GM10248 (cell line): Measurements from ENCODE around the gene RAB40C.

Experiments used
- CTCF ChIA-PET: fragments of 300-600 bp; sonication (Branson Sonifier 250); formaldehyde crosslinking; extraction: SDS; loops from one replicate; lab custom pipeline; 2021; ENCODE audit warnings: antibody characterized with exemption; lab: Yijun Ruan, JAX
- POLR2A ChIA-PET: fragments of 350-650 bp; sonication (Branson Sonifier 250); formaldehyde crosslinking; extraction: SDS; loops from one replicate; lab custom pipeline; 2020; ENCODE audit warnings: antibody characterized with exemption; lab: Yijun Ruan, JAX
- DNase-seq: peaks from one replicate; pipeline ENCODE4 v3.0.0; 2012; ENCODE audit errors: extremely low spot score
- TF ChIP-seq, protein P1 (sequence below): IDR thresholded peaks from 2 replicates; pipeline ENCODE4 v1.5.1; 2012; ENCODE audit warnings: mild to moderate bottlenecking, low read depth; ENCODE audit errors: extremely low read depth, missing control alignments, control extremely low read depth

Gene RAB40C

DNA sequence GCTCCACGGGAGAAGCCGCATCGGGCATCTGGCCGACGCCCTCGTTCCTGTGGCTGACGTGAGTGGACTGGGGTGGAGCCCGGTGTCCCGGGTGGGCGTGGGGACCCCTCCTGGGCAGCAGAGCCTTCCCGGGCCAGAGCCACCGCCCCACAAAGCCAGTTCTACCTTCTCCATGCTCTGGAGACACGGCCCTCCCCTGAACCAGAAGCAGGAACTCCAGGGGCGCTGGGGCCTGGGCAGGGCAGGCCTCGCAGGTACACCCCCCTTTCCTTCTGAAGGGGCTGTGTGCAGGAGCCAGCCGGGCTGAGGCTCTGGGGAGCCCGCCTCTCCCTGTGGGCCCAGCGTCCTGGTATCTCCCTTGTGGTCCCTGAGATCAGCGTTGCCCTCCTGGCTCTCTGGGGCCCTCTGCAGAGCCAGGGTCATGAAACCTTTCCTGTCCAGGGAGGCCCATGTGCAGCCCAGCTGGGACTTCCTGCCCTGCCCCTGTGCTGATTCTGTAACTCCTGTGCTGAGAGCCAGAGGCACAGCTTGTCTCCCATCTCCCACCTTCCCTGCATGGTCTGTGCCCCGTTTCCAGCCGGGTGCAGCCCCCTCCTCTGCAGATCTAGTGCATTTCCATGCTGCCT is 13.6 kb upstream of the RAB40C start:
- TF ChIP-seq, protein P1, sequence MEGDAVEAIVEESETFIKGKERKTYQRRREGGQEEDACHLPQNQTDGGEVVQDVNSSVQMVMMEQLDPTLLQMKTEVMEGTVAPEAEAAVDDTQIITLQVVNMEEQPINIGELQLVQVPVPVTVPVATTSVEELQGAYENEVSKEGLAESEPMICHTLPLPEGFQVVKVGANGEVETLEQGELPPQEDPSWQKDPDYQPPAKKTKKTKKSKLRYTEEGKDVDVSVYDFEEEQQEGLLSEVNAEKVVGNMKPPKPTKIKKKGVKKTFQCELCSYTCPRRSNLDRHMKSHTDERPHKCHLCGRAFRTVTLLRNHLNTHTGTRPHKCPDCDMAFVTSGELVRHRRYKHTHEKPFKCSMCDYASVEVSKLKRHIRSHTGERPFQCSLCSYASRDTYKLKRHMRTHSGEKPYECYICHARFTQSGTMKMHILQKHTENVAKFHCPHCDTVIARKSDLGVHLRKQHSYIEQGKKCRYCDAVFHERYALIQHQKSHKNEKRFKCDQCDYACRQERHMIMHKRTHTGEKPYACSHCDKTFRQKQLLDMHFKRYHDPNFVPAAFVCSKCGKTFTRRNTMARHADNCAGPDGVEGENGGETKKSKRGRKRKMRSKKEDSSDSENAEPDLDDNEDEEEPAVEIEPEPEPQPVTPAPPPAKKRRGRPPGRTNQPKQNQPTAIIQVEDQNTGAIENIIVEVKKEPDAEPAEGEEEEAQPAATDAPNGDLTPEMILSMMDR: no peak
- DNase-seq: no peak
- POLR2A ChIA-PET: no interaction called here
- CTCF ChIA-PET: interaction anchor here (1.1 kb wide), 1 partner anchor 9 kb away, joined by 3 read pairs; no protein-coding TSS in a partner anchor

DNA sequence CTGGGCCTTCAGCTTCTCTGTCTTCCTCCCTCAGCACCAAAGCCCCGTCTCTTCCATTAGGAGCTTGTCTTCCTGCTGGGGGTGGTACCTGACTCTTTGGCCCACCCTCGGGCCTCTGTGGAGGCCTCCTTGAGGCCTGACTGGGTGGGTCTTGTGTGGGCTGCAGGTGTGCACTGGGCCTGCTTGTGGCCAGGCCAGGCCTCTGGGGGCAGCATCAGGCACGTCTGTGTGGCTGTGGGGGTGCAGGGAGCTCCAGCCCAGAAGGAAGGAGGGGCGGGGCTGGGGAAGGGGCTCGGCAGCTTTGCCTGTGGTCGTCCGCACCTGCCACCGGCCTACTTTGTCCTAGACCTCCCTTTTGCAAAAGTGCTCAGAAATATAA is 13.1 kb upstream of the RAB40C start:
- CTCF ChIA-PET: interaction anchor here (1.1 kb wide), 1 partner anchor 9 kb away, joined by 3 read pairs; no protein-coding TSS in a partner anchor
- no peak for DNase-seq

DNA sequence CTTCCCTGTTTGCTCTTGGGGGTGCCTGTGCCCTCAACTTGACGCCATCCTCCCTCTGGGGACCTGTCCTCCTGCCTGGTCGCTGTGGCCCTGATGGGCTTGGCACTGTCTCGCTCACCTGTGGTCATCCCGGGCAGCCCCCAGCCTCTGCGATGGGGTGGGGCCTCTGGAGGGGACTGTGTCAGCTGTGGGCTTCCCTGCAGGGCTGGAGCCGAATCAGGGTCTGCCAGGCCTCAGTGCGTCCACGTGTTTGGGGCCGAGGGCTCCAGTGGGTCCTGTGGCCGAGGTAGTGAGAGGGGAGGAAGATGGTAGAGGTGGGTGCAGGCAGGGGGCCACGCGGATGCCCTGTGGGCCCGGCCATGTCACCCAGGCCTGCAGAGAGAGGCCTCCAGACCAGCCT is 12.1 kb upstream of the RAB40C start:
- ChIA-PET CTCF (interaction anchor here (0.8 kb wide), 1 partner anchor 52 kb away, joined by 3 read pairs; no protein-coding TSS in a partner anchor), POLR2A (no interaction called here)
- TF ChIP-seq, protein P1: no peak

More for the DNA sequence above, 13.1 kb upstream of the RAB40C start:
- TF ChIP-seq, protein P1: peak; percentile 35
- POLR2A ChIA-PET: interaction anchor here (0.7 kb wide), 1 partner anchor 16 kb away, joined by 3 read pairs; no protein-coding TSS in a partner anchor

DNA sequence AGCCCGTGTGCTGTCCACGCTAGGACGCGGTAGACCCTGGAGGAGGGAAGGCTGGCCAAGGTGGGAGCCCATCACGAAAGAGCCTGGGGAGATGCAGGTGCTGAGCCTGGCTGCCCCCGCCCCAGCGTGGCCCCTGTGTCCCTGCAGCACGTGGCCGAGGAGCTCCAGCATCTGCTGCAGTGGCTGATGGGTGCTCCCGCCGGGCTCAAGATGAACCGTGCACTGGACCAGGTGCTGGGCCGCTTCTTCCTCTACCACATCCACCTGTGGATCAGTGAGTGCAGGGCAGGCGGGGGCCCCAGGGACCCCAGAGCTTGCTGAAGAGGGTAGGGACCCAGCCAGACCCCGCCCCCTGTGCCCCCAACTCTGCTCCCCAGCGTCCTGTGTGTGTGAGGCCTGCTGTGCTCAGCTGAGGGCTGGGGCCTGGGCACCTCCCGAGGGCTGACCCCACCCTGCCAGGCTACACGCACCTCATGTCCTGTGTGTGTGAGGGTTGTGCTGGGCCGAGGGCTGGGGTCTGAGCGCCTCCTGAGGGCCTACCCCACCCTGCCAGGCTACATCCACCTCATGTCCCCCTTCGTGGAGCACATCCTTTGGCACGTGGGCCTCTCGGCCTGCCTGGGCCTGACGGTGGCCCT is 11.5 kb upstream of the RAB40C start:
- DNase-seq: no peak
- ChIA-PET POLR2A (no interaction called here), CTCF (interaction anchor here (0.8 to 1.3 kb wide), 2 partner anchors 11 to 52 kb away, joined by 3 to 4 read pairs; partner anchors contain the start of gene NHLRC4)
- TF ChIP-seq, protein P1: no peak

More for the DNA sequence above, 12.1 kb upstream of the RAB40C start:
- DNase-seq: no peak

DNA sequence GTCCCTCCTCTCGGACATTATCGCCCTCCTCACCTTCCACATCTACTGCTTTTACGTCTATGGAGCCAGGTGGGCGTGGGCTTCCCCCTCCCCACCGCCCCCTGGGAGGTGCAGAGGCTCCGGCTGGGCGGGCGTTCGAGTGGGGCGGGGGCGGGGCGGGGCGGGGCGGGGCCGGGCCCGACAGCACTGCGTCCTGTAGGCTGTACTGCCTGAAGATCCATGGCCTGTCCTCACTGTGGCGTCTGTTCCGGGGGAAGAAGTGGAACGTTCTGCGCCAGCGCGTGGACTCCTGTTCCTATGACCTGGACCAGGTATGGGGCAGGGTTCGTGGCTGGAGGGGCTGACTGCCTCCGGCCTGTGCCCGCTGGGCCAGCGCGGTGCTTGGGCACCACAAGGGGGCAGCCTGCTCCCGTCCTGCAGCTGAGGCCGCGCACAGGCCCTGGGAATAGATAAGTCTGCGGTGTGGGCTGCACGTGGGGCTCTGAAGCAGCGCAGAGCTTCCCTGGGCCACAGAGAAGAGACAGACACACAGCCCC is 10.9 kb upstream of the RAB40C start:
- ChIA-PET CTCF (interaction anchor here (1.3 kb wide), 1 partner anchor 12 kb away, joined by 4 read pairs; the partner anchor contains the start of gene NHLRC4), POLR2A (no interaction called here)
- peak; percentile 81 for DNase-seq
- TF ChIP-seq, protein P1: peak; percentile 82

DNA sequence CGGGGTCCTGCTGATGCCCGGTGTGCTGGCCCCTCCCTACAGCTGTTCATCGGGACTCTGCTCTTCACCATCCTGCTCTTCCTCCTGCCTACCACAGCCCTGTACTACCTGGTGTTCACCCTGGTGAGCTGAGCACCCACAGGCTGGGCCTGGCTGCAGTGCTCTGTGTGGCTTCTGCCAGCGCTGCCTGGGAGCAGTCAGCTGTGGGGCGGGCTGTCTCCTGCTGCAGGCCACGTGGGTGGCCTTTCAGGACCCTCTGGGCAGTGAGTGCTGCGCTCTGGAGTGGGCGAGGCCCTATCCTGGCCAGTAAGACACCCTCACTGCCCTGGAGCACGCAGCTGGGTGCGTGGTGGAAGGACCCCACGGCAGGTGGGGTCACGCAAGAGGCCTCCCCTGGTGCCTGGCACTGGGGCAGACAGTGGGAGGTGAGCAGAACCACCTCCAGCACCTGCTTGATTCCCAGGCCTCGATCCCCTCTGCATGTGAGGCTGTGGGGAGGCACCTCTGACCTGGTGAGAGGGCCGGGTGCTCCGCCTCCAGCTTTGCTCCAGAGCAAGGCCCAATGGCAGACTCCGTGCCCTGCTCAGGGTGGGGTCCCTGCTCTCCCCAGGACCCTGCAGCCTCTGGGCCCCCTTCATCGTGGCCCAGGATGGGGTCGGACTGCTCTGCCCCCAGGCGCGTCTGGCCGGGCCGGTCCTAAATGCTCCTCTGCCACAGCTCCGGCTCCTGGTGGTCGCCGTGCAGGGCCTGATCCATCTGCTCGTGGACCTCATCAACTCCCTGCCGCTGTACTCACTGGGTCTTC is 9.5 kb upstream of the RAB40C start:
- DNase-seq: no peak
- ChIA-PET POLR2A (no interaction called here), CTCF (interaction anchor here (1.3 kb wide), 1 partner anchor 13 kb away, joined by 4 read pairs; the partner anchor contains the start of gene NHLRC4)
- TF ChIP-seq, protein P1: no peak
